Epithelial cell of proximal tubule (primary cell): ENCODE data around the gene GREB1. TPM values are rescaled to one million over a fixed set of nuclear protein-coding genes. Genes with fewer than 3 reads are reported as not detected.

ENCODE experiments used
- DNase-seq: peaks from one replicate; pipeline ENCODE4 v3.0.0-alpha.2; 2011; ENCODE audit warnings: low read depth
- H3K4me3 ChIP-seq: 2 replicates; pipeline ENCODE4 v1.5.1; 2011; ENCODE audit warnings: low read depth, mild to moderate bottlenecking, low read length
- total RNA-seq: library from RNA; depleted of rRNA; stranded (reverse); fragments of >200 nt; gene quantifications from 2 replicates; pipeline ENCODE4 v1.2.3, GENCODE V29; 2015
- TF ChIP-seq, protein P1 (sequence below): conservative IDR thresholded peaks from 2 replicates; pipeline ENCODE4 v1.5.1; 2012; ENCODE audit warnings: low read depth, mild to moderate bottlenecking, low read length

GREB1 gene
- total RNA-seq, 1 donor from 2014 or later, result 0.12 TPM

DNA sequence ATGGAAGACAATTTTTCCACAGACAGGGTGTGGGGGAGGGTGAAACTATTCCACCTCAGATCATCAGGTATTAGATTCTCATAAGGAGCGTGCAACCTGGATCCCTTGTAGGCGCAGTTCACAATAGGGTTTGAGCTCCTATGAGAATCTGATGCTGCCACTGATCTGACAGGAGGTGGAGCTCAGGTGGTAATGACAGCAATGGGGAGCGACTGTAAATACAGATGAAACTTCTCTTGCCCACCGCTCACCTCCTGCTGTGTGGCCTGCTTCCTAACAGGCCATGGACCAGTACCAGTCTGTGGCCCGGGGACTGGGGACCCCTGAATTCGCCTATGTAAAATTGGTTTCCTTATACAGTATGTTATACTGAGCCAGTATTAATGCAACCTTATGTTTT, 40.6 kb upstream of the GREB1 start:
- TF ChIP-seq, protein P1, sequence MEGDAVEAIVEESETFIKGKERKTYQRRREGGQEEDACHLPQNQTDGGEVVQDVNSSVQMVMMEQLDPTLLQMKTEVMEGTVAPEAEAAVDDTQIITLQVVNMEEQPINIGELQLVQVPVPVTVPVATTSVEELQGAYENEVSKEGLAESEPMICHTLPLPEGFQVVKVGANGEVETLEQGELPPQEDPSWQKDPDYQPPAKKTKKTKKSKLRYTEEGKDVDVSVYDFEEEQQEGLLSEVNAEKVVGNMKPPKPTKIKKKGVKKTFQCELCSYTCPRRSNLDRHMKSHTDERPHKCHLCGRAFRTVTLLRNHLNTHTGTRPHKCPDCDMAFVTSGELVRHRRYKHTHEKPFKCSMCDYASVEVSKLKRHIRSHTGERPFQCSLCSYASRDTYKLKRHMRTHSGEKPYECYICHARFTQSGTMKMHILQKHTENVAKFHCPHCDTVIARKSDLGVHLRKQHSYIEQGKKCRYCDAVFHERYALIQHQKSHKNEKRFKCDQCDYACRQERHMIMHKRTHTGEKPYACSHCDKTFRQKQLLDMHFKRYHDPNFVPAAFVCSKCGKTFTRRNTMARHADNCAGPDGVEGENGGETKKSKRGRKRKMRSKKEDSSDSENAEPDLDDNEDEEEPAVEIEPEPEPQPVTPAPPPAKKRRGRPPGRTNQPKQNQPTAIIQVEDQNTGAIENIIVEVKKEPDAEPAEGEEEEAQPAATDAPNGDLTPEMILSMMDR, result no peak
- no peak overlapping the region for H3K4me3 ChIP-seq
- DNase-seq, result no peak

DNA sequence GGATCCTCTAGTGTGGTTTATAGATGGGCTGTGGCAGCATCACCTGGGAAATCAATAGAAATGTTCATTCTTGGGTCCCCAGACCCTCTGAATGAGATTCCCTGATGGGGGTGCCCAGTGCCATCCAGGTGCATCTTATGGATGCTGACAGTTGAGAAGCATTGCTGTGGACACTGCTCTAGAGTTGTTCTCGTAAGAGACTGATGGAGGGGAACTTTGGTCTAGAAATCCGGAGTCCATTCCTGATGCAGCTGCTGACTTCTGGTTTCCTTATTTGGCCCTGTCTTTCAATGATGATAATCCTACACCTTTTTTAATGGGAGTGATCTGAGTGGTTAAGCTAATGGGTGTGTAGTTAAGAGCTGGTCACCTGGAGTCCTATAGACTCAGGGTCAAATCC, 39.5 kb upstream of the GREB1 start:
- TF ChIP-seq, protein P1, result no peak
- no peak for DNase-seq
- no peak overlapping the region for H3K4me3 ChIP-seq

DNA sequence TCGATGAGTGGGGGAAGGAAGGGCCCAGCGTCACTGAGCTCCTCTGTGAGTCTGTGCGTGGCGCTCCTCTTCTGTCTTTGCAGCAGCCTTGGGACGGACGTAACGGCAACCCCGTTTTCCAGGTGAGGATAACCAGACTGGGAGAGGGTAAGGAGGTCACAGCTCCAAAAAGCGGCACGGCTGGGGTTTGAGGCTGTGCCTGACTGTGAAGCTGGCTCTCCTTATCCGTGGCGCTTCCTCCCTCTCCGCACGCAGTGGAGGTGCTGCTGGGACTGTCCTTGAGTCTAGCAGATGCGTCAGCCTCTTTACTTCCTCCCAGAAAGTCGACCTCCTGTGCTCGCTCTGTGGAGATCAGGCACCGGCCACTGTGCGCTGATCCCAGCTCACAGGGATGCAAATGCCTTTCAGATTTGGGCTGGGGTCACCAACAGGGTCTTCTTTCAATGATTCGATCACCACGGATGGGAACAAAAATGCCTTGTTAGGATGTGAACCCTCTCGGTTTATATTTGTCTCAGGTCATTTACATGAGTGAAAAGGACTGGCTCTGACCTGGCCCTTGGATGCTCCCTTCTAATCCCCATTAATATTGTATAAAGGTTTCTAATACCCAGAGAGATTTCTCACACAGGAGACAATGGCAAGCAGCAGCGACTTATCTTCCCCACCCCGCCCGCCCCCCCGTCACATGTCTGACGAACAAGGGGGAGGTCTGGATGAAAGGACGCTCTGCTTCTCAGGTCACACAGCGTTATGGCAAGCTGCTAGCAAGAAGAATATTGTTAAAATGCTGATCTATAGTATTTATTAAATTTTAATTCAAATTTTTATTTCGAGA, 37.8 kb upstream of the GREB1 start:
- no peak overlapping the region for H3K4me3 ChIP-seq
- DNase-seq, result no peak
- TF ChIP-seq, protein P1, result no peak

DNA sequence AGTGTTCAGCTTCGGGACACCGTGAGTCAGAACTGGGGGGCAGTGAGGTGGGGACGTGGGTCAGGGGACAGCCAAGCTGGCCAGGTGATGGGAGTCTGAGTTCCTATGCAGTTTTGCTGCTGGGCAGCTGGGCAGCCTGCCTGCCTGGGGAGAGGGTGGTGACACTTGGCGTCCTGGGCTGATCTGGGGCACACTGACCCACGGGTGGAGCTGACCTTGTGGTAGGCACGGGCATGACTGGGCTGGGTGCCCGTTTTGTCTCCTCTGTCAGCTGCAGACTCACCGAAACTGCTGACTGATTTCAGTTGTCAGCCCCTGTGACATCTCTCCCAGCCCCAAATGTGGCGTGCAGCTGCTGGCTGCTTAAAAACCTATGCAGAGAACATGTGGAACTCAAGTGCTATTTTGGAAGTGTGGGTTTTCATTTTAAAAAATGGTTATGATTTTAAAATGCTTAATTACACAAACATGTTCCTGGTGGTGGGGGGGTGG, 35.3 kb upstream of the GREB1 start:
- no peak overlapping the region for H3K4me3 ChIP-seq
- no peak for DNase-seq
- TF ChIP-seq, protein P1, result no peak

DNA sequence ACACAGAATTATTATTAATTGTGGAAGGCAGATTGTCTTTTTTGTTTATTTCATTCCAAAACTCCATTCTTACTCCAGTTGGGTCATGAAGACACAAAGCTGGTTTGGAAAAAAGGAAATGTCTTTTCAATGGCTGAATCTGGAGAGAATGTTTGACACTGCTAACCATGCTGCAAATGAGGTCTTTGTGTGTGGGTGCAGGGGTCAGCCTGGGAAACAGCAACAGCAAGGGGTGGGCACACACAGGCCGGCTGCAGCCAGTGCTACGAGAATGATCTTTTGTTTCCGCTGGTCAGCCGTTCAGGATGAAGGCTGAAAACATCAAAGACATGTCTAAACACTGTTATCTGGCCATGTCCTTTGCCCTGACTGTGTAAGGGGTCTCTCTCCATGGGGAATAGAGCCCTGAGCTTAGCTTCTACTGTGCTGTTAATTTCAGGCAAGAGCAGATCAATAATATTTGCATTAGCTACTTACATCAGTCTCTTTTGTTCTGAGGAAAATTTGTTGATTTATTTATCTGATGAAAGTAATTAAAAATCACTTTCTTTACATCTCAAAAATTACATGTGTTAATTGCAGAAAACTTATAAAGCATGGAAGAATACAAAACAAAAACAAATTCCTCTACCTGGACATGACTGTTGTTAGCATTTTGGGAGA, 34.6 kb upstream of the GREB1 start:
- no peak for DNase-seq
- TF ChIP-seq, protein P1, result no peak
- H3K4me3 ChIP-seq, result no peak overlapping the region

DNA sequence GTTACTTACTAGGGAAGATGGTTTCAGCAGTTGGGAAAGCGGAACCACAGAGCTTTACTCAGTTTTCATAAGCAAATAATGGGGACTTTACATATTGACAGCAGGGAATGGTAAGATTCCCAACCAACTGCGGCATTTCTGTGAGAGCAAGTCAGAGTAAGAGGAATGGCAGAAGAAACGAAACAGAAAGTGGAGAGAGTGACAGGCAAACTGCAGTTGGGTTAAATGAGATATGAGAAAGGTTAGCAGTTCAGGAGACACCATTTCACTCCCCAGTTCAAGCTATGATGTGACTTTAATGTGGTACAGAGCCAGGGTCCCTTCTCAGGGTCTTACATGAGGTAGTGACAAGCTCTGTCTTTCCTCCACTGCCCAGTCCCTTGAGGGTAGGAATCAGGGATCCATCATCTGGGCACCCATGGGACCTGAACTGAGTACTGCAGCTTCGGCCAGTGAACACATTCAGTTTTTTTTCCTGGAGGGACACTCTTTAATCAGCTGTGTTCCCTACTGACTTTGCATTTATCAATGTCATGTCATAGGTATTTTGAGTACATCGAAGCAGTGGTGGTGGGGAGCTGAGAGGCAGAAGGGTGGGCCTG, 33.0 kb upstream of the GREB1 start:
- DNase-seq, result no peak
- TF ChIP-seq, protein P1, result no peak

More for the DNA sequence above, 33.0 kb upstream of the GREB1 start:
- H3K4me3 ChIP-seq, result no peak overlapping the region
